ENCODE data around the gene E2F1. TPM values are rescaled to one million over a fixed set of nuclear protein-coding genes. Genes with fewer than 3 reads are reported as not detected.
"Not testable (repeated sequence)": the region's sequence is repeated elsewhere in the genome, so short reads cannot be mapped to it uniquely, and the experiment has no call there.

Gene E2F1
- total RNA-seq, 4 donors from 2014 or later = 1.8 to 5.0 (median 2.9) TPM

DNA sequence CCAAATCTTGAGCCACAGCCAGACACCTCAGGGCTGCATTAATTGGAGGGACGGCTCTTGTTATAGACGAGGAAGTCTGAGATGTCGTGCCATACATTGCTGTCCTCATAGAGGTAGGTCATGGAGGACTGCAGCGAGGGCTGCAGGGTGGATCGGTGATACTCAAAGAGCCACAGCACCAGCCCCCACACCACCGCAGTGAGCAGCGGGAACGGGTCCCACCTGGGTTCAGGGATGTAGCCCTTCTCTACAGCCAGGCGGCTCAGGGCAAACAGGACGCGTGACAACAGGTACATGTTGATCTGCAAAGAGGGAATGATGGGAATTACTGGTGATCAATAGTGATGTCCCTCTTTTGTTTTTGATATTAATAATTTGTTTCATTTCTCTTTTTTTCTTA lies 21.5 kb upstream of the E2F1 start:
- WGBS = 90% methylated on average over 11 of the region's 11 CpGs
- no peaks in the 10 kb centered on the region for H3K9me3 ChIP-seq

GRCh38 chr20:33704197-33704924 lies 18.2 kb upstream of the E2F1 start:
- no peaks in the 10 kb centered on the region for H3K27me3 ChIP-seq
- DNase-seq (ENCODE audit: extremely low spot score) = no peak
- TF ChIP-seq EP300 (IDR thresholded peaks at IDR 0.05) (no peak), POLR2AphosphoS5 (IDR thresholded peaks at IDR 0.05) (no peak)
- H3K27ac ChIP-seq (replicated peaks in 1 of 4) = no peak overlapping the region
- H3K9me3 ChIP-seq = no peaks in the 10 kb centered on the region
- H3K4me3 ChIP-seq = no peak overlapping the region
- 96% methylated on average over 11 of the region's 11 CpGs for WGBS
- peaks cover 0 to 10% (median 7%) of the 10 kb centered on the region in 4 donors for H3K4me1 ChIP-seq
- intact Hi-C loops (cut with DNase I) = no loop called here
- H3K36me3 ChIP-seq = peaks cover 8 to 33% (median 18%) of the 10 kb centered on the region in 4 donors

More for the DNA sequence above, 21.5 kb upstream of the E2F1 start:
- H3K27me3 ChIP-seq = no peaks in the 10 kb centered on the region
- intact Hi-C loops (cut with DNase I) = no loop called here
- DNase-seq (ENCODE audit: extremely low spot score) = no peak
- no peak overlapping the region for H3K4me3 ChIP-seq
- no peak overlapping the region for H3K27ac ChIP-seq (replicated peaks in 1 of 4)
- H3K36me3 ChIP-seq = peaks cover 8 to 60% (median 41%) of the 10 kb centered on the region in 4 donors
- H3K4me1 ChIP-seq = peaks cover 0 to 7% (median 6%) of the 10 kb centered on the region in 4 donors
- TF ChIP-seq, protein P1, sequence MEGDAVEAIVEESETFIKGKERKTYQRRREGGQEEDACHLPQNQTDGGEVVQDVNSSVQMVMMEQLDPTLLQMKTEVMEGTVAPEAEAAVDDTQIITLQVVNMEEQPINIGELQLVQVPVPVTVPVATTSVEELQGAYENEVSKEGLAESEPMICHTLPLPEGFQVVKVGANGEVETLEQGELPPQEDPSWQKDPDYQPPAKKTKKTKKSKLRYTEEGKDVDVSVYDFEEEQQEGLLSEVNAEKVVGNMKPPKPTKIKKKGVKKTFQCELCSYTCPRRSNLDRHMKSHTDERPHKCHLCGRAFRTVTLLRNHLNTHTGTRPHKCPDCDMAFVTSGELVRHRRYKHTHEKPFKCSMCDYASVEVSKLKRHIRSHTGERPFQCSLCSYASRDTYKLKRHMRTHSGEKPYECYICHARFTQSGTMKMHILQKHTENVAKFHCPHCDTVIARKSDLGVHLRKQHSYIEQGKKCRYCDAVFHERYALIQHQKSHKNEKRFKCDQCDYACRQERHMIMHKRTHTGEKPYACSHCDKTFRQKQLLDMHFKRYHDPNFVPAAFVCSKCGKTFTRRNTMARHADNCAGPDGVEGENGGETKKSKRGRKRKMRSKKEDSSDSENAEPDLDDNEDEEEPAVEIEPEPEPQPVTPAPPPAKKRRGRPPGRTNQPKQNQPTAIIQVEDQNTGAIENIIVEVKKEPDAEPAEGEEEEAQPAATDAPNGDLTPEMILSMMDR (IDR thresholded peaks at IDR 0.05) = no peak
- TF ChIP-seq POLR2A (IDR thresholded peaks at IDR 0.05; ENCODE audit: low read depth) (no peak), POLR2AphosphoS5 (IDR thresholded peaks at IDR 0.05) (no peak), EP300 (IDR thresholded peaks at IDR 0.05) (no peak)

GRCh38 chr20:33703498-33704137 lies 17.4 kb upstream of the E2F1 start:
- no peak for DNase-seq (ENCODE audit: extremely low spot score)
- H3K27ac ChIP-seq (replicated peaks in 1 of 4) = no peak overlapping the region
- no peak for TF ChIP-seq EP300 (IDR thresholded peaks at IDR 0.05)
- no peak for TF ChIP-seq POLR2A (IDR thresholded peaks at IDR 0.05; ENCODE audit: low read depth)
- no peak for TF ChIP-seq POLR2AphosphoS5 (IDR thresholded peaks at IDR 0.05)
- TF ChIP-seq, protein P1 (IDR thresholded peaks at IDR 0.05) = no peak
- intact Hi-C loops (cut with DNase I) = no loop called here
- no peaks in the 10 kb centered on the region for H3K27me3 ChIP-seq
- no peaks in the 10 kb centered on the region for H3K9me3 ChIP-seq
- no peak overlapping the region for H3K4me3 ChIP-seq
- WGBS = 92% methylated on average over 6 of the region's 8 CpGs
- H3K4me1 ChIP-seq = peaks cover 0 to 10% (median 7%) of the 10 kb centered on the region in 4 donors
- H3K36me3 ChIP-seq = peaks cover 8 to 30% (median 18%) of the 10 kb centered on the region in 4 donors

- DNase-seq (ENCODE audit: extremely low spot score) = no peak
Measured at GRCh38 chr20:33702861-33703260, 16.7 kb upstream of the E2F1 start.

GRCh38 chr20:33701629-33702450 lies 15.7 kb upstream of the E2F1 start:
- no peaks in the 10 kb centered on the region for H3K9me3 ChIP-seq
- intact Hi-C loops (cut with DNase I) = no loop called here
- TF ChIP-seq POLR2A (IDR thresholded peaks at IDR 0.05; ENCODE audit: low read depth) (no peak), EP300 (IDR thresholded peaks at IDR 0.05) (no peak), POLR2AphosphoS5 (IDR thresholded peaks at IDR 0.05) (no peak)
- TF ChIP-seq, protein P1 (IDR thresholded peaks at IDR 0.05) = no peak
- peaks cover 2 to 16% (median 12%) of the 10 kb centered on the region in 4 donors for H3K4me1 ChIP-seq
- no peak overlapping the region for H3K27ac ChIP-seq (replicated peaks in 1 of 4)
- no peak overlapping the region for H3K4me3 ChIP-seq
- no peaks in the 10 kb centered on the region for H3K27me3 ChIP-seq
- no peak for DNase-seq (ENCODE audit: extremely low spot score)
- WGBS = 86% methylated on average over 13 of the region's 27 CpGs
- H3K36me3 ChIP-seq = peaks cover 0 to 19% (median 9%) of the 10 kb centered on the region in 4 donors

More at GRCh38 chr20:33702861-33703260, 16.7 kb upstream of the E2F1 start:
- Histone ChIP-seq H3K9me3 (no peaks in the 10 kb centered on the region), H3K27ac (replicated peaks in 1 of 4) (no peak overlapping the region), H3K27me3 (no peaks in the 10 kb centered on the region), H3K4me1 (peaks cover 0 to 10% (median 7%) of the 10 kb centered on the region in 4 donors), H3K36me3 (peaks cover 7 to 29% (median 18%) of the 10 kb centered on the region in 4 donors), H3K4me3 (no peak overlapping the region)
- WGBS = 25% methylated on average over 2 of the region's 5 CpGs
- no peak for TF ChIP-seq POLR2AphosphoS5 (IDR thresholded peaks at IDR 0.05)
- intact Hi-C loops (cut with DNase I) = no loop called here

- H3K27ac ChIP-seq (replicated peaks in 1 of 4); DNase-seq (ENCODE audit: extremely low spot score); intact Hi-C loops (cut with DNase I); H3K9me3 ChIP-seq; H3K4me3 ChIP-seq; H3K27me3 ChIP-seq; H3K36me3 ChIP-seq: not testable (repeated sequence)
- H3K4me1 ChIP-seq = peaks cover 2 to 24% (median 21%) of the 10 kb centered on the region in 4 donors
- 98% methylated on average over 21 of the region's 45 CpGs for WGBS
Measured at GRCh38 chr20:33700696-33701441, 14.7 kb upstream of the E2F1 start.

DNA sequence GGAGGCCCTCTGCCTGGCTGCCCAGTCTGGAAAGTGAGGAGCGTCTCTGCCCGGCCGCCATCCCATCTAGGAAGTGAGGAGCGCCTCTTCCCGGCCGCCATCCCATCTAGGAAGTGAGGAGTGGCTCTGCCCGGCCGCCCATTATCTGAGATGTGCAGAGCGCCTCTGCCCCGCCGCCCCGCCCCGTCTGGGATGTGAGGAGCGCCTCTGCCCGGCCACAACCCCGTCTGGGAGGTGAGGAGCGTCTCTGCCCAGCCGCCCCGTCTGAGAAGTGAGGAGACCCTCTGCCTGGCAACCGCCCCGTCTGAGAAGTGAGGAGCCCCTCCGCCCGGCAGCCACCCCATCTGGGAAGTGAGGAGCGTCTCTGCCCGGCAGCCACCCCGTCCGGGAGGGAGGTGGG lies 12.8 kb upstream of the E2F1 start:
- H3K9me3 ChIP-seq; H3K27me3 ChIP-seq; intact Hi-C loops (cut with DNase I); DNase-seq (ENCODE audit: extremely low spot score); H3K27ac ChIP-seq (replicated peaks in 1 of 4); H3K4me3 ChIP-seq; H3K36me3 ChIP-seq: not testable (repeated sequence)
- peaks cover 3 to 32% (median 29%) of the 10 kb centered on the region in 4 donors for H3K4me1 ChIP-seq
- no CpG with 5 or more reads among the region's 27 CpGs for WGBS

Measured in esophagus muscularis mucosa (tissue), 4 donors.